NCI-H1694 treated with DMSO at 0.1 percent for 48 hours (cell line): Measurements from ENCODE around the gene HSDL2.

Source experiments
- DNase-seq: peaks from one replicate; lab custom pipeline; 2025; lab: John Stamatoyannopoulos, UW

Gene HSDL2

GRCh38 chr9:112446526-112446925 lies 66.6 kb downstream of the HSDL2 start:
- DNase-seq = no peak

- DNase-seq = no peak
These were observed 67.4 kb downstream of the HSDL2 start for GRCh38 chr9:112447283-112447761.

GRCh38 chr9:112462855-112463254 lies 82.9 kb downstream of the HSDL2 start:
- no peak for DNase-seq

- DNase-seq = no peak
These were observed 85.4 kb downstream of the HSDL2 start for GRCh38 chr9:112465352-112465751.

GRCh38 chr9:112472996-112473395 lies 93.1 kb downstream of the HSDL2 start:
- DNase-seq = no peak

- no peak for DNase-seq
These were observed 94.1 kb downstream of the HSDL2 start for GRCh38 chr9:112473986-112474385.

GRCh38 chr9:112475318-112475717 lies 95.4 kb downstream of the HSDL2 start:
- DNase-seq = no peak

- DNase-seq = no peak
These were observed 97.4 kb downstream of the HSDL2 start for GRCh38 chr9:112477330-112477729.

GRCh38 chr9:112479221-112479620 lies 99.3 kb downstream of the HSDL2 start:
- DNase-seq = no peak

GRCh38 chr9:112484607-112485006 lies 104.7 kb downstream of the HSDL2 start:
- no peak for DNase-seq

GRCh38 chr9:112485574-112485973 lies 105.7 kb downstream of the HSDL2 start:
- no peak for DNase-seq

- peak; percentile 17 for DNase-seq
These were observed 106.5 kb downstream of the HSDL2 start, which contains the start of gene KIAA1958 for GRCh38 chr9:112486221-112487007. KIAA1958 (plus strand) TSS chr9:112486827; CDS start chr9:112574081, 87,254 bp downstream.

- peak; percentile 17 for DNase-seq
These were observed 107.3 kb downstream of the HSDL2 start for GRCh38 chr9:112487008-112487798.

- no peak for DNase-seq
These were observed 108.0 kb downstream of the HSDL2 start for GRCh38 chr9:112487799-112488340.

- no peak for DNase-seq
These were observed 109.2 kb downstream of the HSDL2 start for GRCh38 chr9:112489039-112489546.

- DNase-seq = no peak
These were observed 110.2 kb downstream of the HSDL2 start for GRCh38 chr9:112489876-112490666.

- no peak for DNase-seq
These were observed 113.7 kb downstream of the HSDL2 start for GRCh38 chr9:112493393-112494137.

- DNase-seq = no peak
These were observed 114.2 kb downstream of the HSDL2 start for GRCh38 chr9:112494153-112494552.

GRCh38 chr9:112495614-112496013 lies 115.7 kb downstream of the HSDL2 start:
- no peak for DNase-seq

GRCh38 chr9:112496074-112496722 lies 116.3 kb downstream of the HSDL2 start:
- no peak for DNase-seq
